Spleen (tissue), 11 donors: ENCODE results near the gene ATRN. TPM values are rescaled to one million over a fixed set of nuclear protein-coding genes. Genes with fewer than 3 reads are reported as not detected.

Experiments
- DNase-seq: peaks from one replicate; pipeline ENCODE4 v3.0.0-alpha.2; 2020
- H3K27ac ChIP-seq, 8 donors: fragments of 200-600 bp; sonication (generic) in 7 of 8; 1 replicate in 4 of 8; 2 replicates in 4 of 8; pipeline versions ENCODE4 v1.5.0 to v1.8.0; 2016 to 2021; ENCODE audit warnings: inconsistent platforms in 4 of 8, mild to moderate bottlenecking in 4 of 8, moderate library complexity in 1 of 8
- H3K27me3 ChIP-seq, 7 donors: fragments of 200-600 bp; sonication (generic) in 6 of 7; replicated peaks in 1 of 7; 1 replicate in 4 of 7; 2 replicates in 3 of 7; pipeline versions ENCODE4 v1.5.0 to v1.8.0; 2016 to 2021; ENCODE audit warnings: inconsistent platforms in 3 of 7, mild to moderate bottlenecking in 1 of 7
- H3K36me3 ChIP-seq, 6 donors: fragments of 200-600 bp; sonication (generic) in 5 of 6; 1 replicate in 4 of 6; 2 replicates in 2 of 6; pipeline versions ENCODE4 v1.5.0 to v1.8.0; 2016 to 2021; ENCODE audit warnings: inconsistent platforms in 2 of 6
- H3K4me1 ChIP-seq, 6 donors: fragments of 200-600 bp; sonication (generic) in 5 of 6; 1 replicate in 3 of 6; 2 replicates in 3 of 6; pipeline versions ENCODE4 v1.5.0 to v1.8.0; 2016 to 2021; ENCODE audit warnings: inconsistent platforms in 3 of 6
- H3K4me3 ChIP-seq, 8 donors: fragments of 200-600 bp; sonication (generic) in 7 of 8; 1 replicate in 4 of 8; 2 replicates in 4 of 8; pipeline versions ENCODE4 v1.5.0 to v1.8.0; 2016 to 2021; ENCODE audit warnings: inconsistent platforms in 4 of 8, mild to moderate bottlenecking in 4 of 8, moderate library complexity in 2 of 8
- H3K9me3 ChIP-seq, 8 donors: fragments of 200-600 bp; sonication (generic) in 7 of 8; 1 replicate in 4 of 8; 2 replicates in 4 of 8; pipeline versions ENCODE4 v1.5.0 to v1.8.0; 2016 to 2021; ENCODE audit warnings: inconsistent platforms in 4 of 8
- POLR2A ChIP-seq, 3 donors: fragments of 450-650 bp; IDR thresholded peaks; one replicate each; pipeline ENCODE4 v1.5.1; 2017; ENCODE audit warnings: antibody characterized with exemption in 3 of 3, mild to moderate bottlenecking in 1 of 3
- POLR2AphosphoS5 ChIP-seq, 3 donors: sonication (generic); formaldehyde crosslinking; IDR thresholded peaks; one replicate each; pipeline ENCODE4 v1.5.1; 2017; ENCODE audit warnings: antibody characterized with exemption in 3 of 3
- WGBS, 5 donors: extraction: QIAGEN DNeasy Blood & Tissue Kit in 3 of 5; methylation state at CpG; one replicate each; pipeline versions ENCODE4 v1.1.5 to v1.1.7; 2013 to 2018; 5-methylcytosine and 5-hydroxymethylcytosine counted together
- intact Hi-C: fragments of 100-400 bp; cut with DNase I; formaldehyde crosslinking; loops from one replicate; pipeline ENCODE4 v1.15.0; 2023; ENCODE audit warnings: low total_unique reads
- polyA plus RNA-seq, 3 donors: library from polyadenylated mRNA; stranded (reverse); fragments of 200-250 nt; gene quantifications; one replicate each; pipeline ENCODE4 v1.2.1, GENCODE V29; 2013
- total RNA-seq, 7 donors: library from RNA; depleted of rRNA in 3 of 7; stranded (reverse); fragments of >200 nt in 3 of 7; fragmentation: NEBNext Ultra II Directional in 4 of 7; extraction: Animal tissue kit (Norgen Biotek cat#: 25700) in 4 of 7; gene quantifications; one replicate each; pipeline versions ENCODE4 v1.1.0 to v1.2.1, GENCODE V29; 2016 to 2021
- TF ChIP-seq, protein P1 (sequence below), 11 experiments: fragments of 200-600 bp in 7 of 11; fragments of 450-650 bp in 4 of 11; sonication (generic) in 4 of 11; IDR thresholded peaks in 8 of 11; conservative IDR thresholded peaks in 3 of 11; 1 replicate in 7 of 11; 2 replicates in 4 of 11; pipeline versions ENCODE4 v1.4.0 to v1.8.0; 2016 to 2021; ENCODE audit warnings: antibody characterized with exemption in 11 of 11, inconsistent platforms in 4 of 11, mild to moderate bottlenecking in 1 of 11
- donor health status: healthy with polysubstance abuse.
- donor health status: DM: no; HTN: no; CAD: no; lungs with moderate emphysema.
- donor health status: DM: no; HTN: no; CAD: no.
- donor health status: Bipolar disorder and iron deficiency.
- donor health status: healthy.
- donor health status: DM: no; HTN: no; CAD: no.
- donor health status: DM: yes; HTN: yes; CAD: no.

Gene ATRN
- total and polyA plus RNA-seq, 10 donors, result 1.8 to 49.9 (median 27.6) TPM

DNA sequence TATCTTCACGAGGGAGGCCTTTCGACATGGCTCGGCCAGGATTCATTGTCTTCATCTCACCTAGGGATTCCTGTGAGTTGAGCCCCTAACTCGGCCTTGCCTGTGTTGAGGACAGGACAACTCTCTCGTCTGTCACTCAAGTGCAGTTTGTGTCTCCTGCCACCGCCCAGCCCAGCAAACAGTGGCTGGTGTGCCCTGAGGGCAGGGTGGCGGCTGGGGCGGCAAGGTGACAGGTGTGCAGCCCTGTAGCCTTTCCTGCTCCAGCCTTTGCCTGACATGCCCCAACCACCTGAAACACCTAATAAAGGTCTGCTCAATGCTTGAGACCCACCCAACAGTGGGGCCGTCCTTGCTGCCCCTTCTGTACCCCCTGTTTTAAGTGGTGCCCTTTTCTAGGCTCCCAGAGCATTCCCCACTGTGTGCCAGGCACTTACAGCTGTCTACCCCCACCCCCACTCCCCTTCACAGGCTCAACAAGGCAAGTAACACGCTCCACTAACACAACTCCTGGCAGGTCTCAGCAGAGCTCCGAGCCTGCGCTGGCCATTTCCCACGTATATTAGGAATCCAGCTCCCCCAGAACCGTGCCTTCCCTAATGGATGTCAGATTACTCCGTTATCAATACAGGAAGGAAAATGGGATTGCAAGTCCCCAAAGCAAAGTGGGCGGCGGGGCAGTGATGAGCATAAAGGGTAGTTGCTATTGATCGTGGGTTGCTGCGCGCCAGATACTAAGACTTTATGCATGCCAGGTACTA is 174.7 kb downstream of the ATRN start:
- H3K27ac ChIP-seq, result no peak overlapping the region
- no peaks in the 10 kb centered on the region for H3K4me1 ChIP-seq
- H3K4me3 ChIP-seq, result no peak overlapping the region
- TF ChIP-seq POLR2AphosphoS5 (IDR thresholded peaks at IDR 0.05), result no peak
- H3K36me3 ChIP-seq, result peaks cover 0 to 94% (median 53%) of the 10 kb centered on the region in 6 donors
- WGBS, 5 donors, result 88 to 96% (median 94%) methylated on average over 17 to 20 of the region's 20 CpGs
- no peaks in the 10 kb centered on the region for H3K9me3 ChIP-seq
- intact Hi-C loops, result no loop called here
- no peak for DNase-seq
- no peaks in the 10 kb centered on the region for H3K27me3 ChIP-seq

DNA sequence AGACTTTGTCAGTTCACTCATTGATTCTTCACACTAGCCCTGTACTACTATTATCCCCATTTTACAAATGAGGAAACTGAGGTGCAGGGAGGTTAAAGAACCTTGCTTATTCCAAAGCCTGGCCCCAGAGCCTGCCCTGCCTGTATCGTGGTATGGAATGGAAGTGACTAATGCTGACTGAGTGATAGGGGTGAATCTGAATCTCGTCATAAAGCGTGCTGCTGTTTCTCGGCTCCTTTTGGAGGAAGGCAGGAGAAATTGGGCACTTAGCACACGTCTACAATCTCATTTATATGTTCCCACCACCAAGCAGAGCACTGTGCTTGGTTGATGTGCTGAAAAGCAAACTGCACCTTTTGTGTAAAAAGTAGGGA is 175.2 kb downstream of the ATRN start:
- peaks cover 0 to 91% (median 53%) of the 10 kb centered on the region in 6 donors for H3K36me3 ChIP-seq
- 71 to 96% (median 93%) methylated on average over 5 of the region's 5 CpGs for WGBS, 5 donors
- intact Hi-C loops, result no loop called here

DNA sequence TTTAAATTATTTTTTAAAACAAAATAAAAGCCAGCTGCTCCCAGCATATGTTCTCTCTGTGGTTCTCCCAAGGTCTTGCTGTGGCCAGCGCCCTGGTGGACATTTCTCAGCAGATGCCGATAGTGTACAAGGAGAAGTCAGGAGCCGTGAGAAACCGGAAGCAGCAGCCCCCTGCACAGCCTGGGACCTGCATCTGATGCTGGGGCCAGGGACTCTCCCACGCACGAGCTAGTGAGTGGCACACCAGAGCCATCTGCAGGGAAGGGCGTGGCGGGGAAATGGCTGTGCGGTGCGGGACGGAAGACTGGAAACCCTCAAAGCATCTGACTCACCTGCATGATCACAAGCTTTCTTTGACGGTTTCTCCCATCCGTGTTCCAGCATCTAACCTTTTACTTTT is 175.8 kb downstream of the ATRN start:
- H3K4me3 ChIP-seq, result no peak overlapping the region
- no peaks in the 10 kb centered on the region for H3K27me3 ChIP-seq
- intact Hi-C loops, result no loop called here
- no peaks in the 10 kb centered on the region for H3K4me1 ChIP-seq
- no peaks in the 10 kb centered on the region for H3K9me3 ChIP-seq
- TF ChIP-seq POLR2A (IDR thresholded peaks at IDR 0.05) (no peak), POLR2AphosphoS5 (IDR thresholded peaks at IDR 0.05) (no peak)
- TF ChIP-seq, protein P1, sequence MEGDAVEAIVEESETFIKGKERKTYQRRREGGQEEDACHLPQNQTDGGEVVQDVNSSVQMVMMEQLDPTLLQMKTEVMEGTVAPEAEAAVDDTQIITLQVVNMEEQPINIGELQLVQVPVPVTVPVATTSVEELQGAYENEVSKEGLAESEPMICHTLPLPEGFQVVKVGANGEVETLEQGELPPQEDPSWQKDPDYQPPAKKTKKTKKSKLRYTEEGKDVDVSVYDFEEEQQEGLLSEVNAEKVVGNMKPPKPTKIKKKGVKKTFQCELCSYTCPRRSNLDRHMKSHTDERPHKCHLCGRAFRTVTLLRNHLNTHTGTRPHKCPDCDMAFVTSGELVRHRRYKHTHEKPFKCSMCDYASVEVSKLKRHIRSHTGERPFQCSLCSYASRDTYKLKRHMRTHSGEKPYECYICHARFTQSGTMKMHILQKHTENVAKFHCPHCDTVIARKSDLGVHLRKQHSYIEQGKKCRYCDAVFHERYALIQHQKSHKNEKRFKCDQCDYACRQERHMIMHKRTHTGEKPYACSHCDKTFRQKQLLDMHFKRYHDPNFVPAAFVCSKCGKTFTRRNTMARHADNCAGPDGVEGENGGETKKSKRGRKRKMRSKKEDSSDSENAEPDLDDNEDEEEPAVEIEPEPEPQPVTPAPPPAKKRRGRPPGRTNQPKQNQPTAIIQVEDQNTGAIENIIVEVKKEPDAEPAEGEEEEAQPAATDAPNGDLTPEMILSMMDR (IDR thresholded peaks at IDR 0.05 in 8 of 11, conservative IDR thresholded peaks at IDR 0.05 in 3 of 11), result no peak
- 90 to 94% (median 93%) methylated on average over 13 of the region's 13 CpGs for WGBS, 5 donors
- no peak overlapping the region for H3K27ac ChIP-seq
- peaks cover 0 to 95% (median 53%) of the 10 kb centered on the region in 6 donors for H3K36me3 ChIP-seq
- no peak for DNase-seq

More for the DNA sequence above, 175.2 kb downstream of the ATRN start:
- Histone ChIP-seq H3K27me3 (no peaks in the 10 kb centered on the region), H3K4me3 (no peak overlapping the region), H3K9me3 (no peaks in the 10 kb centered on the region), H3K4me1 (no peaks in the 10 kb centered on the region), H3K27ac (no peak overlapping the region)
- TF ChIP-seq POLR2A (IDR thresholded peaks at IDR 0.05) (no peak), POLR2AphosphoS5 (IDR thresholded peaks at IDR 0.05) (no peak)
- TF ChIP-seq, protein P1 (IDR thresholded peaks at IDR 0.05 in 8 of 11, conservative IDR thresholded peaks at IDR 0.05 in 3 of 11), result no peak
- no peak for DNase-seq

DNA sequence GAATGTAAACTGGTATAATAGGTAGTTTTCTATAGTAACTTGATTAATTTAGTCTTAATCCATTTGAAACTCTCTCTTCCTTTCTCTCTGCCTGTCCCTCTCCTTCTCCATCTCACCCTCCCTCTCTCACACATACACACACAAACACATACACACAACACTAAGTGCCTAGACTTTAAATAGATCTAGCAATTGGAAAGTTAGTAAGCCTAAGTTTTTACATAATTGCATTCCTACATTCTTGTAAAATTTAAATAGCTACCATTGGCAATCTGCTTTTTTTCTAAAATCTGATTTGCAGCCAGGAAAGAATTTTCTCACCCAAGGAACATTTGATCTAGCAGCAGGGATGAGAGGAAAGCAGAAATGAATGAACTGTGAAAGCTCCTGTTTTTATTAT is 176.7 kb downstream of the ATRN start:
- no peaks in the 10 kb centered on the region for H3K9me3 ChIP-seq
- H3K36me3 ChIP-seq, result peaks cover 0 to 88% (median 55%) of the 10 kb centered on the region in 6 donors
- DNase-seq, result no peak
- no peak overlapping the region for H3K27ac ChIP-seq
- TF ChIP-seq, protein P1 (IDR thresholded peaks at IDR 0.05 in 8 of 11, conservative IDR thresholded peaks at IDR 0.05 in 3 of 11), result no peak
- no peaks in the 10 kb centered on the region for H3K4me1 ChIP-seq
- intact Hi-C loops, result no loop called here
- H3K27me3 ChIP-seq, result no peaks in the 10 kb centered on the region
- no peak overlapping the region for H3K4me3 ChIP-seq
